NB4 (cell line): ENCODE data around the gene TACR1.

ENCODE experiments used
- DNase-seq: peaks from one replicate; pipeline ENCODE4 v3.0.0; 2010; ENCODE audit warnings: low read depth
- H3K4me3 ChIP-seq: one replicate; pipeline ENCODE4 v1.5.1; 2011; ENCODE audit warnings: mild to moderate bottlenecking, low read depth, low read length, moderate library complexity
- CTCF ChIP-seq: IDR thresholded peaks from one replicate; pipeline ENCODE4 v1.5.1; 2012; ENCODE audit warnings: low read depth, low read length
- MAX ChIP-seq: IDR thresholded peaks from 2 replicates; pipeline ENCODE4 v1.6.1; 2011; ENCODE audit warnings: low read depth, low read length
- MYC ChIP-seq: IDR thresholded peaks from 2 replicates; pipeline ENCODE4 v1.6.1; 2011; ENCODE audit warnings: low read depth, low read length
- POLR2A ChIP-seq: IDR thresholded peaks from 2 replicates; pipeline ENCODE4 v1.6.1; 2011; ENCODE audit warnings: mild to moderate bottlenecking; ENCODE audit not compliant: insufficient read length; ENCODE audit errors: extremely low read depth

Gene TACR1

GRCh38 chr2:75019790-75020189 is 179.5 kb downstream of the TACR1 start:
- TF ChIP-seq POLR2A: no peak
- no peak for TF ChIP-seq MAX
- no peak for TF ChIP-seq CTCF
- TF ChIP-seq MYC: no peak
- no peak overlapping the region for H3K4me3 ChIP-seq
- DNase-seq: no peak

- peak; percentile 21 for DNase-seq
These were observed 181.2 kb downstream of the TACR1 start for GRCh38 chr2:75018162-75018561.

GRCh38 chr2:75012080-75012479 is 187.2 kb downstream of the TACR1 start:
- DNase-seq: no peak
- TF ChIP-seq MAX (no peak), MYC (no peak), CTCF (no peak), POLR2A (no peak)
- H3K4me3 ChIP-seq: no peak overlapping the region

More at GRCh38 chr2:75018162-75018561, 181.2 kb downstream of the TACR1 start:
- TF ChIP-seq CTCF: no peak
- no peak for TF ChIP-seq MYC
- no peak for TF ChIP-seq POLR2A
- no peak for TF ChIP-seq MAX
- H3K4me3 ChIP-seq: no peak overlapping the region

GRCh38 chr2:75010571-75010970 is 188.7 kb downstream of the TACR1 start:
- no peak for DNase-seq

GRCh38 chr2:75007819-75008218 is 191.5 kb downstream of the TACR1 start:
- TF ChIP-seq POLR2A (no peak), CTCF (no peak), MAX (no peak), MYC (no peak)
- no peak overlapping the region for H3K4me3 ChIP-seq
- DNase-seq: no peak

More at GRCh38 chr2:75010571-75010970, 188.7 kb downstream of the TACR1 start:
- no peak overlapping the region for H3K4me3 ChIP-seq
- no peak for TF ChIP-seq CTCF
- no peak for TF ChIP-seq POLR2A
- TF ChIP-seq MAX: no peak
- no peak for TF ChIP-seq MYC

- TF ChIP-seq CTCF (no peak), POLR2A (no peak), MYC (no peak), MAX (no peak)
- DNase-seq: no peak
- H3K4me3 ChIP-seq: no peak overlapping the region
These were observed 192.3 kb downstream of the TACR1 start for GRCh38 chr2:75007061-75007460.
